HG03460 (cell line): Measurements from ENCODE around the gene BICD1.

Experiments used
- ATAC-seq: cut with Tn5 transposase; IDR thresholded peaks from one replicate; pipeline ENCODE4 v1.9.1; 2021; ENCODE audit not compliant: unreplicated experiment

BICD1 gene

GRCh38 chr12:32312049-32312670, 205.5 kb downstream of the BICD1 start:
- no peak for ATAC-seq

GRCh38 chr12:32322354-32322753, 215.7 kb downstream of the BICD1 start:
- no peak for ATAC-seq

GRCh38 chr12:32331133-32331532, 224.5 kb downstream of the BICD1 start:
- no peak for ATAC-seq

GRCh38 chr12:32332446-32332845, 225.8 kb downstream of the BICD1 start:
- ATAC-seq, result no peak

- no peak for ATAC-seq
These were observed 227.7 kb downstream of the BICD1 start for GRCh38 chr12:32334371-32334777.

- ATAC-seq, result no peak
These were observed 229.6 kb downstream of the BICD1 start for GRCh38 chr12:32336261-32336660.

- no peak for ATAC-seq
These were observed 236.8 kb downstream of the BICD1 start for GRCh38 chr12:32343496-32343895.

- ATAC-seq, result no peak
These were observed 237.4 kb downstream of the BICD1 start for GRCh38 chr12:32344047-32344446.

GRCh38 chr12:32353540-32353939, 246.9 kb downstream of the BICD1 start:
- ATAC-seq, result no peak

GRCh38 chr12:32357601-32358249, 251.1 kb downstream of the BICD1 start:
- no peak for ATAC-seq

GRCh38 chr12:32360956-32361355, 254.3 kb downstream of the BICD1 start:
- ATAC-seq, result no peak

GRCh38 chr12:32362892-32363291, 256.2 kb downstream of the BICD1 start:
- no peak for ATAC-seq

GRCh38 chr12:32365473-32366064, 258.9 kb downstream of the BICD1 start:
- ATAC-seq, result no peak

- ATAC-seq, result no peak
These were observed 260.1 kb downstream of the BICD1 start for GRCh38 chr12:32366714-32367113.

GRCh38 chr12:32367381-32367780, 260.7 kb downstream of the BICD1 start:
- ATAC-seq, result no peak

- no peak for ATAC-seq
These were observed 262.6 kb downstream of the BICD1 start for GRCh38 chr12:32369202-32369601.

GRCh38 chr12:32377344-32378055, 270.9 kb downstream of the BICD1 start:
- no peak for ATAC-seq

- ATAC-seq, result no peak
These were observed 272.6 kb downstream of the BICD1 start for GRCh38 chr12:32379213-32379612.

GRCh38 chr12:32379667-32380066, 273.0 kb downstream of the BICD1 start:
- ATAC-seq, result no peak

GRCh38 chr12:32382226-32382625, 275.6 kb downstream of the BICD1 start:
- no peak for ATAC-seq

- ATAC-seq, result no peak
These were observed 284.0 kb downstream of the BICD1 start for GRCh38 chr12:32390572-32391219.
